ENCODE results near the gene LARP4B.

GRCh38 chr10:780536-781524 lies 150.7 kb downstream of the LARP4B start:
- TF ChIP-seq CTCF (IDR thresholded peaks at IDR 0.05; ENCODE audit: poor library complexity, severe bottlenecking) (no peak), SMC3 (conservative IDR thresholded peaks at IDR 0.05; ENCODE audit: poor library complexity) (no peak)
